HepG2 (cell line): ENCODE measurements around the gene DEPDC1. TPM values are rescaled to one million over a fixed set of nuclear protein-coding genes. Genes with fewer than 3 reads are reported as not detected.

Source experiments
- CEBPB ChIP-seq: IDR thresholded peaks from 2 replicates; pipeline ENCODE4 v1.6.1; 2011; ENCODE audit warnings: low read depth, low read length, improper control_type of control experiment, borderline replicate concordance
- EEA1 ChIP-seq: sonication (generic); formaldehyde crosslinking; IDR thresholded peaks from 2 replicates; pipeline ENCODE4 v1.5.1; 2020; ENCODE audit warnings: mild to moderate bottlenecking, missing genetic modification reagents, borderline replicate concordance
- HCFC1 ChIP-seq: fragments of 150-350 bp; IDR thresholded peaks from 2 replicates; pipeline ENCODE4 v1.6.1; 2014; ENCODE audit warnings: low read depth, low read length
- HNF4G ChIP-seq, 2 experiments: sonication (generic) in 1 of 2; formaldehyde crosslinking in 1 of 2; IDR thresholded peaks; 2 replicates each; pipeline versions ENCODE4 v1.4.0 to v1.6.1; 2011 to 2020; ENCODE audit warnings: borderline replicate concordance in 2 of 2, low read depth in 2 of 2, mild to moderate bottlenecking in 2 of 2, low read length in 1 of 2, missing genetic modification reagents in 1 of 2, moderate library complexity in 1 of 2
- IKZF5 ChIP-seq: IDR thresholded peaks from 2 replicates; pipeline ENCODE4 v1.6.1; 2018; ENCODE audit warnings: missing genetic modification reagents, mild to moderate bottlenecking, missing compliant biosample characterization
- MTF2 ChIP-seq: sonication (generic); formaldehyde crosslinking; IDR thresholded peaks from 2 replicates; pipeline ENCODE4 v1.5.0; 2020; ENCODE audit warnings: missing genetic modification reagents, borderline replicate concordance
- PREB ChIP-seq: sonication (generic); formaldehyde crosslinking; IDR thresholded peaks from 2 replicates; pipeline ENCODE4 v1.4.0; 2020; ENCODE audit warnings: missing genetic modification reagents
- REXO4 ChIP-seq: sonication (generic); formaldehyde crosslinking; IDR thresholded peaks from 2 replicates; pipeline ENCODE4 v1.8.0; 2022; ENCODE audit warnings: missing genetic modification reagents, mild to moderate bottlenecking, borderline replicate concordance
- SMAD1 ChIP-seq: sonication (generic); formaldehyde crosslinking; IDR thresholded peaks from 2 replicates; pipeline ENCODE4 v1.4.0; 2020; ENCODE audit warnings: missing genetic modification reagents, low read depth, mild to moderate bottlenecking, borderline replicate concordance
- WIZ ChIP-seq: sonication (generic); formaldehyde crosslinking; IDR thresholded peaks from 2 replicates; pipeline ENCODE4 v1.5.1; 2020; ENCODE audit warnings: mild to moderate bottlenecking, missing genetic modification reagents
- ZBED4 ChIP-seq: sonication (generic); formaldehyde crosslinking; IDR thresholded peaks from 2 replicates; pipeline ENCODE4 v1.4.0; 2020; ENCODE audit warnings: missing genetic modification reagents, borderline replicate concordance
- ZBTB21 ChIP-seq: sonication (generic); formaldehyde crosslinking; IDR thresholded peaks from 2 replicates; pipeline ENCODE4 v1.4.0; 2020; ENCODE audit warnings: missing genetic modification reagents
- ZBTB43 ChIP-seq: sonication (generic); formaldehyde crosslinking; conservative IDR thresholded peaks from 2 replicates; pipeline ENCODE4 v1.4.0; 2020; ENCODE audit warnings: missing genetic modification reagents
- ZBTB8A ChIP-seq: sonication (generic); formaldehyde crosslinking; IDR thresholded peaks from 2 replicates; pipeline ENCODE4 v1.4.0; 2020; ENCODE audit warnings: mild to moderate bottlenecking, low read depth, missing genetic modification reagents, borderline replicate concordance
- ZNF136 ChIP-seq: sonication (generic); formaldehyde crosslinking; IDR thresholded peaks from 2 replicates; pipeline ENCODE4 v1.8.1; 2022; ENCODE audit warnings: low read depth, mild to moderate bottlenecking, moderate library complexity, missing genetic modification reagents
- ZNF235 ChIP-seq: sonication (generic); formaldehyde crosslinking; IDR thresholded peaks from 2 replicates; pipeline ENCODE4 v1.8.1; 2023; ENCODE audit warnings: mild to moderate bottlenecking, missing genetic modification reagents, borderline replicate concordance
- ZNF256 ChIP-seq: sonication (generic); formaldehyde crosslinking; conservative IDR thresholded peaks from 2 replicates; pipeline ENCODE4 v1.4.0; 2020; ENCODE audit warnings: missing genetic modification reagents
- ZNF362 ChIP-seq: sonication (generic); formaldehyde crosslinking; IDR thresholded peaks from 2 replicates; pipeline ENCODE4 v1.4.0; 2020; ENCODE audit warnings: missing genetic modification reagents, mild to moderate bottlenecking, borderline replicate concordance
- ZNF83 ChIP-seq: sonication (generic); formaldehyde crosslinking; IDR thresholded peaks from 2 replicates; pipeline ENCODE4 v1.4.0; 2020; ENCODE audit warnings: missing genetic modification reagents, mild to moderate bottlenecking, borderline replicate concordance
- ZZZ3 ChIP-seq: sonication (generic); formaldehyde crosslinking; IDR thresholded peaks from 2 replicates; pipeline ENCODE4 v1.4.0; 2020; ENCODE audit warnings: missing genetic modification reagents, mild to moderate bottlenecking, borderline replicate concordance
- polyA plus RNA-seq, 8 experiments: library from polyadenylated mRNA; depleted of rRNA in 3 of 8; stranded (reverse) in 7 of 8; unstranded in 1 of 8; fragments of >200 nt; fragmentation: Illumina TruSeq in 4 of 8; extraction: Trizol in 4 of 8; gene quantifications; 2 replicates each; pipeline versions ENCODE4 v1.2.1 to v1.2.3, GENCODE V29; 2011 to 2016; ENCODE audit warnings: low read depth in 4 of 8, missing spikeins in 1 of 8, mixed read lengths in 1 of 8; ENCODE audit not compliant: insufficient read depth in 1 of 8
- total RNA-seq, 5 experiments: library from RNA; depleted of rRNA; stranded (reverse); fragments of >200 nt; fragmentation: Illumina TruSeq; extraction: Trizol; gene quantifications; 2 replicates each; pipeline ENCODE4 v1.2.3, GENCODE V29; 2016; ENCODE audit warnings: low read depth in 1 of 5

The DEPDC1 gene
- total and polyA plus RNA-seq, 2 of the 13 experiments (the other 11 are each of a cell fraction or from before 2014, with no cell fraction given) = 7.0 to 20.2 TPM

- TF ChIP-seq MTF2 (no peak), ZBTB8A (CRISPR knock-in tag) (no peak), ZNF256 (CRISPR knock-in tag) (no peak), ZNF235 (CRISPR knock-in tag) (no peak), HNF4G (IDR thresholded peaks at IDR 0.05; ENCODE audit: borderline replicate concordance, low read depth, low read length) (no peak), HNF4G (CRISPR knock-in tag; IDR thresholded peaks at IDR 0.05; ENCODE audit: borderline replicate concordance, low read depth) (no peak), ZZZ3 (peak; percentile 88), WIZ (CRISPR knock-in tag) (0 out of 2 replicates have a peak, but pooled peaks have one; percentile 35), EEA1 (CRISPR knock-in tag) (no peak), ZNF136 (CRISPR knock-in tag) (no peak), ZNF83 (no peak), HCFC1 (no peak), PREB (CRISPR knock-in tag) (no peak), IKZF5 (CRISPR knock-in tag) (0 out of 2 replicates have a peak, but pooled peaks have one; percentile 37), ZBTB21 (no peak), ZBTB43 (no peak), ZBED4 (no peak; the same call in 1 of the 2 replicates), ZNF362 (CRISPR knock-in tag) (no peak; the same call in 1 of the 2 replicates), SMAD1 (CRISPR knock-in tag) (no peak), REXO4 (no peak), CEBPB (no peak)
Observed at GRCh38 chr1:68496680-68497357, at the start of gene DEPDC1 (continued).
